GM21786 (cell line): ENCODE measurements around the gene ZDHHC8.

ENCODE experiments used
- ATAC-seq: cut with Tn5 transposase; IDR thresholded peaks from one replicate; pipeline ENCODE4 v1.9.1; 2021; ENCODE audit not compliant: unreplicated experiment

The ZDHHC8 gene, protein sequence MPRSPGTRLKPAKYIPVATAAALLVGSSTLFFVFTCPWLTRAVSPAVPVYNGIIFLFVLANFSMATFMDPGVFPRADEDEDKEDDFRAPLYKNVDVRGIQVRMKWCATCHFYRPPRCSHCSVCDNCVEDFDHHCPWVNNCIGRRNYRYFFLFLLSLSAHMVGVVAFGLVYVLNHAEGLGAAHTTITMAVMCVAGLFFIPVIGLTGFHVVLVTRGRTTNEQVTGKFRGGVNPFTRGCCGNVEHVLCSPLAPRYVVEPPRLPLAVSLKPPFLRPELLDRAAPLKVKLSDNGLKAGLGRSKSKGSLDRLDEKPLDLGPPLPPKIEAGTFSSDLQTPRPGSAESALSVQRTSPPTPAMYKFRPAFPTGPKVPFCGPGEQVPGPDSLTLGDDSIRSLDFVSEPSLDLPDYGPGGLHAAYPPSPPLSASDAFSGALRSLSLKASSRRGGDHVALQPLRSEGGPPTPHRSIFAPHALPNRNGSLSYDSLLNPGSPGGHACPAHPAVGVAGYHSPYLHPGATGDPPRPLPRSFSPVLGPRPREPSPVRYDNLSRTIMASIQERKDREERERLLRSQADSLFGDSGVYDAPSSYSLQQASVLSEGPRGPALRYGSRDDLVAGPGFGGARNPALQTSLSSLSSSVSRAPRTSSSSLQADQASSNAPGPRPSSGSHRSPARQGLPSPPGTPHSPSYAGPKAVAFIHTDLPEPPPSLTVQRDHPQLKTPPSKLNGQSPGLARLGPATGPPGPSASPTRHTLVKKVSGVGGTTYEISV

DNA sequence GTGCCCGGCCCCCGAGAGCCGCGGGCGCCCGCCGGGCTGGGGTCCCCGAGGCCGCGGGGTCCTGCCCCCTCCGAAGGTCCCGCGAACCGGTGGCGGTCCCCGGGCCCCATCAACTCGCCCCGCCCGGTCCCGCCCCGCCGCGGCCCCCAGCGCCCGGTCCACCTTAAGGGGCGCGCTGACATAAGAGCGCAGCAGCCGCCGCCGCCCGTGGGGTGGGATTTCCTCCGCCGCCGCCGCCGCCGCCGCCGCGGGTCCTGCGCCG lies at the start of gene ZDHHC8:
Gene ZDHHC8, plus strand, starts transcription at position 208 of the 262 bp plus-strand sequence. CDS start 144 bp downstream, outside the sequence.
- ATAC-seq: peak; percentile 43

DNA sequence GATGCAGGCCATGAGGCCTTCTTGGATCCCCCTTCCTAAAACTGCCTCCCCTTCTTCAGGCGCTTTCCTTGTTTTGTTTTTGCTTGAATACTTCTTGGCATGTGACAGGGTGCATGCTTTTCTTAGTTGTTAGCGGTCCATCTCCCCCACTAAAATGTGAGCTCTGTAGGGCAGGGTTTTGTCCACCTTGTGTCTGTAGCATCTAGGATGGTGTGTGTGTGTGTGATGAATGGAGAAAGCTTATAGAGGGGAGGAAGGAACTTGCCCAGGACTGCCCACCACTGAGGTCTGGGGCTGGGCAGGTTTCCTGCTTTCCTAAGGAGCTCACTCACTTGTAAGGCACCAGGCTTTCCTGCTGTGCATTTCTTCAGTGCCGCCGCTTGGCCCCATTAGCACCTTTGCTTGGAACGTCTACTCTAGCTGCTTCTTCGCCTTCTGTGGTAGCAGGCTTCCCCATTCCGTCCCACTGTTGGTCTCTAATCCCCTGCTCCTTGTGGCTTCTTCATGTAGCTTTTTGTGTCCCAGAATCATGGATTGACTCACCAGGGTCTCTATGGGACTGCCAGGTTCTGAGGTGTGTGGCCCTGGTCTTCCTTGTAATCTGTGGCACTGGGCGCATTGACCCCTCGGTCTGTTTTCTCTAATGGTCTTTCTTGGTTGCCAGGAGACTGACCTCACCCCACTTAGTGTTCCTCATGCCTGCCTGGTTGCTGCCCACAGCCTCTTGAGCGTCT lies 48.3 kb upstream of the ZDHHC8 start:
- no peak for ATAC-seq

DNA sequence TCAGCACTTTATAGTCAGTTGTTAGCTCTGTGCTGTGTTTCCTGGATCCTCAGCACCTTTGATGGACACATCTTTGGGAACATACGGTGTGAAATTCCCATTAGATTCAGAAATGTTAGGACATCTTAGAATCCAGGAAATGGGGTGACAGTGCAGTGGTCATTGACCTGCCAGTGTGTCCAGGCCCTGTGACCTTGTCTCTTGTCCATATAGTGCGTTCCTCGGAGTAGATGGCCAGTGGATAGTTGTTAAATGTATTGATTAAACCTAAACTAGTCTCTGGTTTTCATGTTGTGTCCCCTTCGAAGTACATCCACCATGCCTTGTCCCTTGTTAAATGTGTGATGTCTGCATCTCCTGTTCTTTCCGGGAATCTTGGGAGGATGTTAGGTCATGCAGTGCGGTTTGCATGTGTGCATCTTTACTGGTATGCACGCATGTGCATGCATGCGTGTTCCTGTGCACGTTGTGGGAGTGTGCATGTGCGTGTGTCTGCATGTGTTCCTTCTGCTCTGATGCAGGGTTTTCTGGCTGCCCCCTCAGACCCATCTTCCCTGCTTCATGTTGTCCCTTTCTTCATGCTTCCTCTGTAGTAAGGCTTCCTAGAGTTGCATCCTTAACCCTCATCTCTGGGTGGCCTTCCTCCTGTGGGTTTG lies 47.6 kb upstream of the ZDHHC8 start:
- ATAC-seq: no peak

DNA sequence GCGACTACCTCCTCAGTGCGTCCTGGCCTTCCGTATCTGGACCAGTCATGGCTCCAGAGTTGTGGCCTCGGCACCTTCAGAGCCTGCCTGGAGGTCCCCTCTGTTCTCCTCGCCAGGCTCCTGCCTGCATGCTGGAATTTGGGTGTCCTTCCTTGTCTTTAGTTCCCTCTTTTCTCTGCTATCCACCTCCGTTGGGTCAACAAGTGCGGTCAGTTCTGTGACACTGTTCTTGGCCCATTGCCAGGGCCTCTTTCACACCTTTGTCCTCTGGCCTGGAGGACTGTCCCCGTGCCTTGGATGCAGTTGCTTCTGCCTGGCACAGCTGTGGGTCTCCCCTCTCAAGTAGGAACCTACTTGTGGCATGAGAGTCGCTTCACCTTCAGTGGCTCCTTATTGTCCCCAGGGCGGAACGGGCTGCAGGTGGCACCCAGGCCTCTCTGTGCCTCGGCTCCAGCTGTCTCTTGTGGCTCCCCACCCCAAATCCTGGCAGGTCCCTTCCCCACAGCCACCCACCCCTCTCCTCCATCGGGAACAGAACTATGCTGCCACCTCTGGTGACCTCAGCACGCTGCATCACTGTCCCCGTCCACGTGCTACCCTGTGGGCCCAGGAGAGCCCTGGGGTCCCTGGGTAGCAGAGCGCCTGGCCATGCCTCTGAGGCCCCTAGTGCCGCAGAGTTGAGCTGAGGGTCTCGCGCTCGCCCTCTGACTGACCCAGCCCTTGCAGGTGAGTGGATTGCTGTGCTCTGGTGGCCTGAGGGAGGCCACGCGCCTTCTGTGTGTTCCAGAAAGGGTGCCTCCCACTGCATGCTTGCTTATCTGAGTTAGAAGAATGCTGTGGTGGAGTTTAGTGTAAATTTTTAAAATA lies 46.8 kb upstream of the ZDHHC8 start:
- ATAC-seq: no peak

DNA sequence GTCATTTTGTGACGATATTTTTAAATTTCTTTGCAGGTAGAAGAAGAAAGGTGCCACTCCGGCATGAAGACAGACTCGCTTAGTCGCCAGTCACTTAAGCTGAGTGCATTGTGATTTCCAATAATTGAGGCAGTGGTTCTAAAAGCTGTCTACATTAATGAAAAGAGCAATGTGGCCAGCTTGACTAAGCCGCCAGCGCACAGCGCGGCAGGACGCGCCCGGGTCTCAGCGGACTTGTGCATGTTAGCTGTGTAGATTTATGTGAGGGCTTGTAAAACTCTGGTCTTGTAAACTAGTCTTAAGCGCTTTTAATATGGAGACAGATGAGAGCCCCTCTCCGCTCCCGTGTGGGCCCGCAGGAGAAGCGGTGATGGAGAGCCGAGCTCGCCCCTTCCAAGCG lies 46.0 kb upstream of the ZDHHC8 start:
- ATAC-seq: no peak

DNA sequence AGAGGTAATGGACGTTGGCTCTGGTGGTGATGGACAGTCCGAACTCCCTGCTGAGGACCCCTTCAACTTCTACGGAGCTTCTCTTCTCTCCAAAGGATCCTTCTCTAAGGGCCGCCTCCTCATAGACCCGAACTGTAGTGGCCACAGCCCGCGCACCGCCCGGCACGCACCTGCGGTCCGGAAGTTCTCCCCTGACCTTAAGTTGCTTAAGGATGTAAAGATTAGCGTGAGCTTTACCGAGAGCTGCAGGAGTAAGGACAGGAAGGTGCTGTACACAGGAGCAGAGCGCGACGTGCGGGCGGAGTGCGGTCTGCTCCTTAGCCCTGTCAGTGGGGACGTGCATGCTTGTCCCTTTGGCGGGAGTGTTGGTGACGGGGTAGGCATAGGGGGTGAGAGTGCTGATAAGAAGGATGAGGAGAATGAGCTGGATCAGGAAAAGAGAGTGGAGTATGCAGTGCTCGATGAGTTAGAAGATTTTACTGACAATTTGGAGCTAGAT lies 45.5 kb upstream of the ZDHHC8 start:
- ATAC-seq: no peak

DNA sequence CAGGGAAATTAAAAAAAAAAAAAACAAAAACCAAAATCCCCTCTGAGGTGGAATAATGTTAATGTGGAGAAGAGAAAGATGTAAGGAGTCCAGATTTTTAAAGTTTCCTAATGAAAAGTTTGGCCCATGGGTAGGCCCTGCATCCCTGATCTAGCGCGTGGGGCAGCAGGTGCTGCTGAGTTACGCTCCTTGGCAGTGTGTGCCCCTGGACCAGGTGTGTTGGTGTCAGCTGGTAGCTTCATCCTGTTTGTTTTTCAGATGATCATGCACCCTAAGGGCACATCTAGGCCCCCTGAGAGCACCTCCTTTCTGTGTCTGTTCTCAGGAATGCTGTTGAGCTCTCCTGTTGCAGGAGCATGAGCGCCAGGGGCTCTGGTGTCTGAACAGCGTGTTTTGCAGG lies 44.8 kb upstream of the ZDHHC8 start:
- ATAC-seq: no peak

DNA sequence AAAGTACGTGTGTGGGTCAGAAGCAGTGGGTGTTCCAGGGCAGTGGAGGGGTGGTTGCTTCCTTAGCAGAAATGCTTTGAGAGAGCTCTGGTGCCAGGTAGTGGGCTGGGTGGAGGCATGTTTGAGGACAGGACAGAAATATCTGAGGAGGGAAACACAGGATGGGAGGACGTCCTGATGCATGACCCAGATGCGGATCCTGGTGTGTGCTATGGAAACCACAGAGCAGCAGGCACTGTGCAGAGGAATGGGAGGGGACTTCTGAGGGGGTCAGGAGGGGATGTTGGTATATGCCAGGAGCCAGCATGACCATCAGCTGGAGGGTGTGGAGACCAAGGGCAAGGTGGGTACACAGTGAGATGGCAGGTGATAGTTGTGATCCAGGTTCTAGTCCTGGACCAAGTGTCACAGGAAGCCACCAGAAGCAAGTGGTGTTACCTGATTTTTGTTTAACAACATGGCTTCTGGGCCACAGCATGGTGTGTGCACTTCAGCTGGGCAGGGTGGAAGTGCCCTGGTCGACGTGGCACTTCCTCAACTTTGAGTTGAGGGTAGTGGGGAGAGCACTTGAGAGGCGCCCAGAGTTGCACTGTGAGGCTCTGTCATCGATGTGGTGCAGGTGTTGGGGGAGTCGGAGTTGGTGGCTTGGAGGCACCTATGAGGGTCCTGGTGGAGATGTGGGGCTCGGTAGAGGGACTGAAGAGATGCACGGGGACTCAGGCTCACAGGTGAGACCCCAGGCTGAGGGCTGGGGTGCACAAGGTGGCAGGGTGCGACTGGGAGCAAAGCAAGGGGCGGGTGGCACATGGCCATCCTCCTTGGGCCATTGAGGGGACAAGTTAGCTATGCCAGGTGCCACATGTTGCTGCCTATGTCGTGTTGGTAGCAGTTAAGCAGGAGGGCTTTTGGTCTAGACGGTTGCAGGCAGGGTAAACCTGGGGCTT lies 44.0 kb upstream of the ZDHHC8 start:
- ATAC-seq: no peak

DNA sequence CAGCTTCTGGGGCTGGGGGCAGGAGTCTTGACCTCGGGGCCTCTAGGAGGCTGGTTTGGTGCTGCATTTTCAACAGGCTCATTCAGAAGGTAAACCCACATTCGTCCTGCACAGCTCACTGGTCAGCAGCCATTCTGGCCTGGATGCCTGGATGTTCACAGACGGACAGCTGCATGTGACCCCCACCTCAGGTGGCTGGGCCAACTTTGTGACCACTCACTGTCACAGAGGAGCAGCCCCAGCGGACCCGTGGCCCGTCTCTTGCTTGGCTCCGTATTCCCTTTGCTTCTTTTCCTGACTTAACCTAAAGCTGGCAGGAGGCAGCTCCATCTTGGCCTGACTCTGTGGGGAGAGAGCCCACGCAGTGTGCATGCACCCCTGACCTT lies 43.3 kb upstream of the ZDHHC8 start:
- no peak for ATAC-seq

DNA sequence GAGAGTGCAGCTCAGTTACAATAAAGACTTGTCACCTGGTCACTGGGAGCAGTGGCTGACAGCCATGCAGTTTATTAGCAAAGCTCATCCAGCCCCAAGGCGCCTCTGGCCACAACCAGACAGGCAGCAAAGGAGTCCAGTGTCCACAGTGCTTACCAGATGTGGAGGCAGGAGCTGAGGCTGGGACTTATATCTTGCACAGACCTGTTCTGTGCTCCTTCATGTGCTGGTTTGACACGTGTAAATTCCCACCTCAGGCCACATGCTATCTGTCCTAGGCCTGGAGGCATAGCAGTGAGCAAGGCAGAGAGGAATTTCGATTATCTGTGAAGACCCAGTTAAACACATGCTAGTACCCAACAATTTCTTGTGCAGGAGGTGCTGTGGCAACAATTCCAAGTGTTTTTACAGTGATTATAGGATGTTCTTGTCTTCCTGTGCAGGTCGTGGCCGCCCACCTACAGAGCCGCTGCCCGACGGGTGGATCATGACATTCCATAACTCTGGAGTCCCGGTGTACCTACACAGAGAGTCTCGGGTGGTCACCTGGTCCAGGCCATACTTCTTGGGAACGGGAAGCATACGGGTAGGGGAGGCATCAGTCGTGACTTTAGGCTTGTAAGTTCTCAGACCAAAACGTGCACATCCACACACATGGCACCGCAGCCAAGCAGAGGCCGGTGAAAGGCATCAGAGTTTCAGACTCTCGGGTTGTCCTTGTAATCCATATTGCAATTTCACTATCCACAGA lies 42.2 kb upstream of the ZDHHC8 start:
- ATAC-seq: no peak

DNA sequence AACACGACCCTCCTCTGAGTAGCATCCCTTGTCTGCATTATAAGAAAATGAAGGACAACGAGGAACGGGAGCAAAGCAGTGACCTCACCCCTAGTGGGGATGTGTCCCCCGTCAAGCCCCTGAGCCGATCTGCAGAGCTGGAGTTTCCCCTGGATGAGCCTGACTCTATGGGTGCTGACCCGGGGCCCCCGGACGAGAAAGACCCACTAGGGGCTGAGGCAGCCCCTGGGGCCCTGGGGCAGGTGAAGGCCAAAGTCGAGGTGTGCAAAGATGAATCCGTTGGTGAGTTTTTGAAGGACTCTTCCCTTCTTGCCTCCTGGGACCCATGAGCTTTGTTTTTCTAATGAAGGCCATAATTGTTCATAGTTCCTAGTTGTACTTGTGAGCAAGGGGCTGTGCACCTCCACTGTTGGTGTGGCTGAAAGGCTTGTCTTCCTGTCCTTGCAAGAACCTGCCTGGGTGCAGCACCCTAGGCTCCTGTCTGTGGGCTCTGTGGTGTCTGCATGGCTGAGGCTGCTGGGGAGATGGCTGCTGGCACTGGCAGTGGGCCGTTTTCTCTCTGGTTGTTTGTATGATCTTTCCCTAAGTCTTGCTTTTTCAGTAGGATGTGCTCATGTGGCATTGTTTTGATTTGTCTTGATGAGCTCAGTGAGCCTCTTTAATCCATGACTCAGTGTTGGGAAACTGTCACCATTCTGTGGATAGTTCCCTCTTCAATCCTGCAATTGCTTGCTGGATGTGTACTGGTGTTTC lies 41.5 kb upstream of the ZDHHC8 start:
- no peak for ATAC-seq

DNA sequence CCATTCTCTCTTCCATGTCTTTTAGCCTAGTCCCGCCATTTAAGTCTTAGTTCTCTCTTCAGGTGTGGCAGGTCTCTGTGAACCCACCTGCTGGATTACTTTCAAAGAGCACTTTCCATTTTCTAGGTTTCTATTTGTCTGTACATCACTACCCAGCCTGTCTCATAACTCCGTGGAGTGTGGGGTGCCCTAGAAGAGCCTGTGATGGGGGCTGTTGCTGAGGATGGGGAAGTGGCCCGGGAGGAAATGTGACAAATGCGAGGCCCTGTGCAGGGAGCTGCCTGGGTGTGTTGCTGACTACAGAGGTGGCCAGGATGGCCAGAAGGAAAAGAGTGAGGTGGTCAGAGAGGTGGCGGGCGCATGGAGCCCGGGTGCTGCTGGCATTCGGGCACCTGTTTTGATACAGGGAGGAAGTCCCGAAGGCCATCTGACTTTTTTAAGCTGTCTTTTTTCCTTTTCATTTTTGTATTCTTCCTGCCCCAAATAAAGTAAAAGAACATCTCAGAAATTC lies 40.8 kb upstream of the ZDHHC8 start:
- no peak for ATAC-seq

DNA sequence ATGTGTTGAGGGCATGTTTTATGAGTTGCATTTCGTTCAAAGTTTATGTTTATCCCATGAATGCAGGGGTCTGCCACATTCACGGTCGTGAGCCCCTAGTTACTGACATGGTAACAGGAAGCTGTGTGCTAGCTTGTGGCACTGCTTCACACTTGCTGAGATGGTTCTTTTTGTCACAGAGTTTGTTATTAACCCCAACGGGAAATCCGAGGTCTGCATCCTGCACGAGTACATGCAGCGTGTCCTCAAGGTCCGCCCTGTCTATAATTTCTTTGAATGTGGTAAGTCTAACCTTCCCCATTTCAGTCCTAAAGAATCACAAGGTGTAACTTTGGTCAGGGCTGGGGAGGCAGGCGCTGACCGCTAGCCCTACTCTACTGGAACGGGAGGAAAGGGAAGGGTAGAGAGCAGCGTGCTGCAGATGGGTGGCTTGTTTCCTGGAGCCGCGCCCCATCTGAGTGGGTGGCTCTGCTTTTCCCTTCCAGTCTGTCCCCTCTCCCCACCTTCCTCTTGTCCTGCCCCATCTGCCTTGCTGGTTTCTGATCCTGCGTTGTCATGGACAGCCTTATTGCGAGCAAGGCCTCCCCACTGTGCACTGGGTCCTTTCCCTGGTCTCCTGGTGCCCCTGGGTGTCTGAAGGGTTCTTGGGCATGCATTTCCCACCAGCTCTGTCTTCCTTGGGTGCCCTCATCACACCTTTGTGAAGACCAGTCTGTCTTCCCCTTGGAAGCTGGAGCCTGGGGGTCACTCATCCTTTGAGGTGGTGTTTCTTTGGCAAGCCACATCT lies 39.7 kb upstream of the ZDHHC8 start:
- no peak for ATAC-seq

DNA sequence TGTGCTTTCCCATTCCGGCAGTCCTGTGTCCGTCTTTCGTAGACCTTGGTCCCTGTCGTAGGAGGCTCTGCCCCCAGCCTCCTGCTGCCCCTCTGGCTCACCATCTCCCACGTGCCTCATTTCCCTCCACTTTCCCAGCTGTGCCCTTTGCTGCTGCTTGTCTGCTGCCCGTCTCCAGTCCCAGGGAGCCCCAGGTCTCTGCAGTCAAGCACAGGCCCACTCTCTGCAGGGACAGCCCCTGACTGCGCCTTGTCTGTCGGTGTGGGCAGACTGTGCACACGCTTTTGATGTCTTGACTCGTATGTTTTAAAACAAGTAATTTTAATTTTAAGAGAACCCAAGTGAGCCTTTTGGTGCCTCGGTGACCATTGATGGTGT lies 39.1 kb upstream of the ZDHHC8 start:
- no peak for ATAC-seq

DNA sequence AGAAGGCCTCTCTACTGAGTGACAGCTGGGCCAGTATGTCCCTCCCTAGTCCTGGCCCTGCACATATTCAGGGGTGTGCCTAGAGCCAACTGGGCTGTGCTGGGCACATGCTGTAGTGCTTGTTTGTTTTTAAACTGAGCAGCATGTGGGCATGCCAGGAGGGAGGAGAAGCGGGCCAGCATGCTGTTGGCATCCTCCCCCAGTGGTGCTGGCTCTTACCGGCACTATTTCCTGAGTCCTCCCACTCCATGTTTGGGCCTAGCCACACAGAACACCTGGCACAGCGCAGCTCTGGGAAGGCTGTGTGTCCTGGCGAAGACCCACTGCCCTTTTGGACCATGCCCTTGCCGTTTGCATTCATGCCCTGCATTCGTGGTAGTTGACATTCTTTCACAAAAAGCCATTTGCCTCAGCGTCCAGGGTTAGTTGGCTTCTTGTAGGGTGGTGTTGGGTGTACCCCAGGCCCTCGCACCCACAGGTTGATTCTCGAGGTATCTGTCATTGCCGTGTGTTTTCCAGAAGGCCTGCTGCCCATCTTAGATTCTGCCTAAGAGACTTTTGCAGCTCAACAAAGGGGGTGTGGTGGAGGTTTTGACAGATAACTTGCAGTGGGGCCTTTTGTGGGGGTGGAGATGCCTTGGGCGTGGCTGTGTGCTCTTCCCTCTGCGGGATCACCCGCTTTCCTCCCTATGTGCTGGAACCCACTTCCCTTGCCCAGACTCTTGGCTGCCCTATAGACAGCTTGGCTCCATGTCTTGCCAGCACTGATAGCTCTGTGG lies 38.0 kb upstream of the ZDHHC8 start:
- ATAC-seq: no peak

DNA sequence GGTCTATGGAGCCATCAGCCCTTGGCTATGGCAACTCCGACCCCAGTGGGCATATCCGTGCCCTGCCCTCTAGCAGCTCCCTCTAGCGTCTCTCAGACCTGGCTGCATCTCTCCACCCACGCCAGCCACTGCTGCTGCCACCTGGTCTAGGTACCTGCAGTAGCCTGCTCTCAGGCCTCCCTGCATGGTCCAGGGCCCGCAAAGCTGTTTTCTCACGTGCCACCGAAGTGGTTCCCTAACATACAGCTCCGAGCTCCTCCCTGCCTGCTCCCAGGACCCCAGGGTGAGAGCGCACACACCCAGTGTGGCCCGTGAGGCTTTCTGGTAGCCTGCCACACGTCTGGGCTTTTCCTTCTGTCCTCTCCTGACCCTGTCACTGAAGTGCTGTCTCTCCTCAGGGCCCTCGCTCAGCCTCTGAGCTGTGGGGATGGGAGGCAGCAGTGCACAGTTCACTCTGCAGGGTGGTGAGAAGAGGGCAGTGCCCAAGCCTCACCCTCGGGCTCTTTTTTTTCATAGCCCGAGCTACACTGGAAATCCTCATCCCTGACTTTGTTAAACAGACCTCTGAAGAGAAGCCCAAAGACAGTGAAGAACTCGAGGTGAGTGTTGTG lies 37.3 kb upstream of the ZDHHC8 start:
- ATAC-seq: no peak
